A549 treated with dexamethasone at 1 μM for 4 hours (cell line): Measurements from ENCODE around the gene CDKN1B. TPM values are rescaled to one million over a fixed set of nuclear protein-coding genes. Genes with fewer than 3 reads are reported as not detected.

Experiments used
- total RNA-seq: library from RNA; stranded (reverse); fragments of 200-300 nt; extraction: Qiagen RNA extraction; gene quantifications from 5 replicates; pipeline ENCODE4 v1.2.3, GENCODE V29; 2022

CDKN1B gene
- total RNA-seq: 13.6 to 16.2 TPM (median 14.2 TPM) in 5 replicates

GRCh38 chr12:12716793-12717585, at the start of gene CDKN1B:
Gene CDKN1B, plus strand, starts transcription at chr12:12717368. Its CDS starts 472 bp downstream, at chr12:12717840.

Other genes with a start within 250 kb of the CDKN1B start
- gene DUSP16, start 154.5 kb upstream of the CDKN1B start, total RNA-seq: 6.6 to 11.7 TPM (median 9.3 TPM) in 5 replicates
- gene CREBL2, start 105.5 kb upstream of the CDKN1B start, total RNA-seq: 17.7 to 20.3 TPM (median 18.9 TPM) in 5 replicates
- gene GPR19, start 21.2 kb upstream of the CDKN1B start, total RNA-seq: 0.57 to 1.2 TPM (median 0.86 TPM) in 5 replicates
- gene APOLD1, start 68.3 kb downstream of the CDKN1B start, total RNA-seq: 0.22 to 0.45 TPM (median 0.39 TPM) in 5 replicates
- gene DDX47, start 96.0 kb downstream of the CDKN1B start, total RNA-seq: 69.4 to 90.5 TPM (median 69.9 TPM) in 5 replicates
- gene GPRC5A, start 174.2 kb downstream of the CDKN1B start, total RNA-seq: 174 to 283 TPM (median 256 TPM) in 5 replicates
- gene GPRC5D, start 234.8 kb downstream of the CDKN1B start, total RNA-seq: not detected in 5 replicates